Adrenal gland (tissue), 12 donors: Measurements from ENCODE around the gene MAP3K2. TPM values are rescaled to one million over a fixed set of nuclear protein-coding genes. Genes with fewer than 3 reads are reported as not detected.

Source experiments
- DNase-seq, 7 donors: peaks; one replicate each; pipeline ENCODE4 v3.0.0-alpha.2; 2019 to 2020
- H3K27ac ChIP-seq, 5 donors: fragments of 200-600 bp; sonication (generic) in 4 of 5; 1 replicate in 3 of 5; 2 replicates in 2 of 5; pipeline versions ENCODE4 v1.5.1 to v1.8.0; 2016 to 2020; ENCODE audit warnings: mild to moderate bottlenecking in 1 of 5
- H3K27me3 ChIP-seq: fragments of 200-600 bp; 2 replicates; pipeline ENCODE4 v1.8.0; 2021
- H3K36me3 ChIP-seq, 2 donors: fragments of 200-600 bp; replicated peaks in 1 of 2; 1 replicate in 1 of 2; 2 replicates in 1 of 2; pipeline versions ENCODE4 v1.5.1 to v1.8.0; 2018 to 2022
- H3K4me1 ChIP-seq, 2 donors: fragments of 200-600 bp; replicated peaks in 1 of 2; 1 replicate in 1 of 2; 2 replicates in 1 of 2; pipeline versions ENCODE4 v1.5.1 to v1.8.0; 2018 to 2021
- H3K4me3 ChIP-seq, 4 donors: fragments of 200-600 bp; sonication (generic) in 3 of 4; one replicate each; pipeline ENCODE4 v1.5.1; 2016 to 2018
- H3K9me3 ChIP-seq, 3 donors: fragments of 200-600 bp; sonication (generic) in 1 of 3; replicated peaks in 1 of 3; 1 replicate in 2 of 3; 2 replicates in 1 of 3; pipeline versions ENCODE4 v1.5.1 to v1.8.0; 2016 to 2021
- CTCF ChIP-seq, 6 experiments: fragments of 450-650 bp in 4 of 6; fragments of 200-600 bp in 2 of 6; sonication (generic) in 1 of 6; IDR thresholded peaks; 1 replicate in 5 of 6; 2 replicates in 1 of 6; pipeline versions ENCODE4 v1.5.1 to v1.8.0; 2016 to 2021; ENCODE audit warnings: antibody characterized with exemption in 6 of 6, mild to moderate bottlenecking in 2 of 6, moderate library complexity in 1 of 6
- POLR2A ChIP-seq, 2 donors: fragments of 450-650 bp; IDR thresholded peaks; one replicate each; pipeline ENCODE4 v1.6.1; 2017; ENCODE audit warnings: antibody characterized with exemption in 2 of 2, mild to moderate bottlenecking in 2 of 2, moderate library complexity in 1 of 2
- WGBS, 4 donors: extraction: QIAGEN DNeasy Blood & Tissue Kit in 2 of 4; methylation state at CpG; one replicate each; pipeline versions ENCODE4 v1.1.5 to v1.1.7; 2013 to 2017; 5-methylcytosine and 5-hydroxymethylcytosine counted together
- intact Hi-C, 2 donors: fragments of 100-400 bp; cut with DNase I; formaldehyde crosslinking; loops; one replicate each; pipeline versions ENCODE4 v1.14.1 to v1.15.0; 2022 to 2023
- polyA plus RNA-seq, 3 donors: library from polyadenylated mRNA; stranded (reverse); fragments of 200-250 nt in 2 of 3; fragments of 350-450 nt in 1 of 3; fragmentation: Illumina TruSeq in 1 of 3; extraction: RNeasy Lipid Tissue Mini Kit (QIAGEN cat#74804) in 1 of 3; gene quantifications; one replicate each; pipeline ENCODE4 v1.2.3, GENCODE V29; 2013 to 2014
- total RNA-seq, 9 donors: library from RNA; depleted of rRNA in 4 of 9; stranded (reverse); fragments of >200 nt in 4 of 9; fragments of 120-200 nt in 1 of 9; fragmentation: NEBNext Ultra II Directional in 1 of 9; extraction: Animal tissue kit (Norgen Biotek cat#: 25700) in 1 of 9; gene quantifications; one replicate each; pipeline versions ENCODE4 v1.1.0 to v1.2.4, GENCODE V29; 2013 to 2023
- donor health status: healthy with polysubstance abuse.
- donor health status: Bipolar disorder and iron deficiency.
- donor health status: DM: yes; HTN: yes; CAD: no.
- donor health status: DM: no; HTN: no; CAD: no.
- donor health status: DM: no; HTN: no; CAD: no.
- donor health status: DM: yes; HTN: yes; CAD: no.

The MAP3K2 gene
- total and polyA plus RNA-seq, 12 donors = 4.2 to 91.6 (median 49.2) TPM

- peak in 1 of 7 donors; percentile 35 for DNase-seq
- Histone ChIP-seq H3K4me1 (peaks cover 6 to 28% of the 10 kb centered on the region in 2 donors), H3K27me3 (peaks cover 15% of the 10 kb centered on the region), H3K36me3 (no peaks in the 10 kb centered on the region), H3K4me3 (no peak within 1 kb of the TSS), H3K9me3 (no peaks in the 10 kb centered on the region), H3K27ac (no peak within 1 kb of the TSS)
- TF ChIP-seq POLR2A (IDR thresholded peaks at IDR 0.05) = no peak
- no peak for TF ChIP-seq CTCF (IDR thresholded peaks at IDR 0.05)
- 88 to 95% (median 92%) methylated on average over 11 to 16 of the region's 16 CpGs for WGBS, 4 donors
- intact Hi-C loops = loop anchor here in 1 of 2 donors (5.0 kb wide), 1 partner anchor 96 kb away; no protein-coding TSS in a partner anchor
Observed at GRCh38 chr2:127418300-127419111, 30.7 kb upstream of the MAP3K2 start, which contains the start of gene PROC. Gene PROC (plus strand): TSS chr2:127418427. CDS start chr2:127419943, 1,516 bp downstream.

- H3K36me3 ChIP-seq = no peaks in the 10 kb centered on the region
- no peak overlapping the region for H3K27ac ChIP-seq
- intact Hi-C loops = loop anchor here in 1 of 2 donors (5.0 kb wide), 1 partner anchor 95 kb away; no protein-coding TSS in a partner anchor
- H3K9me3 ChIP-seq = no peaks in the 10 kb centered on the region
- peak in 1 of 7 donors; percentile 38 for DNase-seq
- peaks cover 0 to 17% of the 10 kb centered on the region in 2 donors for H3K4me1 ChIP-seq
- WGBS, 4 donors = 86 to 93% (median 88%) methylated on average over 8 of the region's 8 CpGs
- TF ChIP-seq CTCF (IDR thresholded peaks at IDR 0.05) (no peak), POLR2A (IDR thresholded peaks at IDR 0.05) (no peak)
- peaks cover 4% of the 10 kb centered on the region for H3K27me3 ChIP-seq
- H3K4me3 ChIP-seq = no peak overlapping the region
Observed at GRCh38 chr2:127417406-127417805, 29.6 kb upstream of the MAP3K2 start.

- whole genome bisulfite sequencing, 4 donors = 32 to 45% (median 36%) methylated on average over 4 of the region's 4 CpGs
- intact Hi-C loops = loop anchor here in 1 of 2 donors (5.0 kb wide), 1 partner anchor 94 kb away; no protein-coding TSS in a partner anchor
- TF ChIP-seq CTCF (IDR thresholded peaks at IDR 0.05) (no peak), POLR2A (IDR thresholded peaks at IDR 0.05) (no peak)
Observed at GRCh38 chr2:127416506-127417001, 28.8 kb upstream of the MAP3K2 start.

More at GRCh38 chr2:127416506-127417001, 28.8 kb upstream of the MAP3K2 start:
- Histone ChIP-seq H3K36me3 (no peaks in the 10 kb centered on the region), H3K4me3 (peak overlapping the region in 1 of 4 donors; percentile 49), H3K4me1 (peaks cover 0 to 19% of the 10 kb centered on the region in 2 donors), H3K27ac (no peak overlapping the region), H3K27me3 (no peaks in the 10 kb centered on the region), H3K9me3 (no peaks in the 10 kb centered on the region)
- DNase-seq = no peak
